Inferior parietal cortex (tissue), 1 donor: ENCODE measurements around the gene WDR35.
"Not testable (repeated sequence)": the region's sequence is repeated elsewhere in the genome, so short reads cannot be mapped to it uniquely, and the experiment has no call there.

Experiments used
- DNase-seq: peaks from one replicate; pipeline ENCODE4 v3.0.0-alpha.2; 2016; ENCODE audit errors: extremely low spot score

The WDR35 gene

DNA sequence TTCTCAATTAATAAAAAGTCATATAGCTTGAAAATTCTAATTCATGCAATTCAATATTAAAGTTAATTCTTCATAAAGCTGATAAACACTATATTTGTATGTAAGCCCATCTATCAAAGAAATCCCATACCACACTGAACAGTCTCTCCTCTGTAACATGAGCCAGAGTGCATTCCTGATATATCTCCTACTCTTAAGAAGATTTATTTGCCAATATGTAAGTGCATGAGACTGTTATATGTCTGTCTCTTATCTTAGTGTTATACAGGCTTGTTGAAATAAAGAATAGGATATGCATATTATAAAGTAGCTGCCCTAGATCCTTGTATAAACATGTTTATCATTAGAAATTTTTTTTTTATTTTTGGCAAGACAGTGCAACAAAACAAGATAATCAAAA is 47.7 kb downstream of the WDR35 start:
- no peak for DNase-seq

DNA sequence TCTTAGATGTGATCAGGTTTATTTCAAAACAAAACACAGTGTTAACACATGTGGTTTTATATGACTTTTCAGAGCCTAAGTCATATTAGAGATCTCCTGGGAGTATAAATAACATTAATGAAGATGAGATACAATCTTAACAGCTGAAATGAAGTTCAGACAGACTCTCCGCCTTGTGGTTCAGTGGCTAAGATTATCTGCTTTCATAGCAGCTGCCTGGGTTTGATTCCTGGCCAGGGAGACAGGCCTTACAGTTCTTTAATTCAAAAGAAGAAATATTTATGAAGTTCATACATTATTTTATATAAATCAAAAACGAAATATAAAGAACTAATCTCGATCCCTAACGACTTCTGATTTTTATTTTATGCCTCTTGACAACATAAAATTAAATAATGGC is 52.9 kb downstream of the WDR35 start:
- DNase-seq, result no peak

DNA sequence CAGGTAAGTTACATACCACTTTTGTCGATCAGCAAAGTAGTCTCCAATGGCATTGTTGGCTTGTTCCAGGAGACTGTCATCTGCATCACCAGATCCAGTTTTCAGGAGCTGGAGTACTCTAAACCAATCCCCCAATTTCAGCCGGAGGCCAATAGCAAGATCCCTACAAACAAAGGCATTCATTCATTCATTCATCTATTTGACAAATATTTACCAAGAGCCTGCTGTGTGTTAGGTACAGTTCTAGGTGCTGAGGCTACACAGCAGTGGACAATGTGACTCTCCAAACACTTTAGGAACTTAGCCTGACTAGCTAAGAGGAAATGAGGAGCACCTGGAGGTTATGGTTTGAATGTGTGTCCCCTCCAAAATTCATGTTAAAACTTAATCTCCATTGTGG is 53.7 kb downstream of the WDR35 start:
- DNase-seq, result no peak

DNA sequence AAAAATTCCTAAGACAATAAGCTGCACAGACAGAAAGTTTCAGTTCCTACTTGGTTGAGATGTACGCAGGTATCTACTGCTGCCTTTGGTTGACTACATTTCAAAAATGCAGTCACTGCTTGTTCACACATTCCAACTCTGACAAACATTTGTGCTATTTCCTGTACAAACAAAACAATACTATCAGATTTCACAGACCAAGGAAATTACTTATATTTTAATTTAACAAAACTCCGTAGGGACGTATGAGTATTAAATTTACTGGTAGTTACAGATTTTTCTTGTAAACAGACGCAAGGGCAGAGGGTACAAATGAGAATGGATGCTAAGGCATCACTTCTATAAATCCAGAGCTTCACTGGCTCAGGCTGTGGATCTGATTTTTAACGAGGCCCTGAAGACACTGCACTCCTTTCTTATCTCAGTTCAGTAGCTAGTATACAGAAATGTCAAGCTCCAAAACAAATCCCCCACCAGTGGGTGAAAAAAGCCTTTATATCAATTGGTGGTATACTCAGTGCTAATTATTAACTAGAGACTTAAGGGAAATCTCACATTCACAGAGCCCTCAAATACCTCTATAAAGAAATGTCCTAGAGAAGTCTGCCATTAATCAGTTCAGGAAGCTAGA is 56.4 kb downstream of the WDR35 start:
- DNase-seq, result no peak

DNA sequence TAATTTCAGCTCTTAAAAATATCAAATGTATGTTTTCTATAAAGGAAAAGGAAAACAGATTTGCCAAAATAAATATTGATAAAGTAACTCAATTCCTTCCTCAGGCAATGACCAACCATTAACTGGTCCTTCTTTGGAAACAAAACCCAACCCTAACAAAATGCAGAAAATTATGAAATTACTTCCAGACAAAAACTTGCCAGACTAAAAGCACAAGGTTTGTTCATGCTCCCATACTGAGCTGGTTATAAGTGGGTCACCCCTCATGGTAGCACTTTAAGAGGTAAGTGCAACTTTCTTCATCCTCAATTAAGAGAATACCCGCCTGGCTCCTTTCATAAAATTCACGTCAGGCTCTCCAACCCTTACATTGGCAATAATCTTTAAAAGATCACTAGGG is 57.0 kb downstream of the WDR35 start:
- no peak for DNase-seq

DNA sequence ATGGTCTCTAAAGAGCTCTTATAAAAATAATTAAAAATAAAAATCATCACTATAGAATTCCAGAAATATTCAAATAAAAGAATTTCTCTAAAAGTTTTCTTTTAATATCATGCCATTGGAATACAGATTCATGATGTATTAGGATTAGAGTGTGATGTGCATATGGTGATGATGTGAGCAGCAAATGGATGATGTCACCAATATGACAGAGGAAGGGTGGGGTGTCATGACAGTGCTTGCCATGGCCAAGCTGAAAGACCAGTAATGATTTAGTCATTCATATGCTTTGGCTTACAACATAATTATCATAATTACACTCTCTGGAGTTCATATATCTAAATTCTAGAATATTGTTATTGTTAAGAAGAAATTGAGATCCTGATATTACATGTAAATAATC is 60.7 kb downstream of the WDR35 start:
- DNase-seq, result no peak

DNA sequence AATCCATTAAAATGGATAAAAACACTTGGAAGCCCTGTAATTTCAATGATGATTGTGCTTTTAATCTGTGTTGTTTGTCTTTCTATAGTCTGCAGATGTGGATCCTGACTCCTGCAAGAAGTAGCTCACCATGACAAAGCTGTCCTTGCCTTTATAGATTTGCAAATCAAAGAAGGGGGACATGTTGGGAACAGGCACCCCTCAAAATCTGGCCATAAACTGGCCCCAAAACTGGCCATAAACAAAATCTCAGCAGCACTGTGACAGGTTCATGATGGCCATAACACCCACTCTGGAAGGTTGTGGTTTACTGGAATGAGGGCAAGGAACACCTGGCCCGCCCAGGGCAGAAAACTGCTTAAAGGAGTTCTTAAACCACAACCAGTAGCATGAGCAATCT is 62.1 kb downstream of the WDR35 start:
- not testable (repeated sequence) for DNase-seq

DNA sequence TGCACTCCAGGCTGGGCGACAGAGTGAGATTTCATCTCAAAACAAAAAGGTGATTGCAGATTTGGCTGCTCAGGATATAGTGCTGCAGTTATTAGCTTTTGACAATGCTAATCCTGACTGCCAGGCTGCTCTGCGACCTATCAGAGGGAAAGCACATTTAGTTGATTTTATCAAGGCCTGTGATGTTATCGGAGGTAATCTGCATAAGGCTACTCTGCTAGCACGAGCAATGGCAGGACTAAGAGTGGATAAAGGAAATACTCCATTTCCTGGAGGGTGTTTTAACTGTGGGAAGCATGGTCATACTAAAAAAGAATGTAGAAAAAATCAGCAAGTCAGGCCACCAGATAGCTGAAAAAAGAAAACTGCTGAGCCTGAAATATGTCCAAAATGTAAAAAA is 65.4 kb downstream of the WDR35 start:
- DNase-seq, result not testable (repeated sequence)

DNA sequence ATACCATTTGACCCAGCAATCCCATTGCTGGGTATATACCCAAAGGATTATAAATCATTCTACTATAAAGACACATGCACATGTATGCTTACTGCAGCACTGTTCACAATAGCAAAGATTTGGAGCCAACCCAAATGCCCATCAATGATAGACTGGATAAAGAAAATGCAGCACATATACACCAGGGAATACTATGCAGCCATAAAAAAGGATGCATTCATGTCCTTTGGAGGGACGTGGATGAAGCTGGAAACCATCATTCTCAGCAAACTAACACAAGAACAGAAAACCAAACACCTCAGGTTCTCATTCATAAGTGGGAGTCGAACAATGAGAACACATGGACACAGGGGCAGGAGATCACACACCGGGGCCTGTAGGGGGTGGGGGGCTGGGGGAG is 67.7 kb downstream of the WDR35 start:
- not testable (repeated sequence) for DNase-seq

DNA sequence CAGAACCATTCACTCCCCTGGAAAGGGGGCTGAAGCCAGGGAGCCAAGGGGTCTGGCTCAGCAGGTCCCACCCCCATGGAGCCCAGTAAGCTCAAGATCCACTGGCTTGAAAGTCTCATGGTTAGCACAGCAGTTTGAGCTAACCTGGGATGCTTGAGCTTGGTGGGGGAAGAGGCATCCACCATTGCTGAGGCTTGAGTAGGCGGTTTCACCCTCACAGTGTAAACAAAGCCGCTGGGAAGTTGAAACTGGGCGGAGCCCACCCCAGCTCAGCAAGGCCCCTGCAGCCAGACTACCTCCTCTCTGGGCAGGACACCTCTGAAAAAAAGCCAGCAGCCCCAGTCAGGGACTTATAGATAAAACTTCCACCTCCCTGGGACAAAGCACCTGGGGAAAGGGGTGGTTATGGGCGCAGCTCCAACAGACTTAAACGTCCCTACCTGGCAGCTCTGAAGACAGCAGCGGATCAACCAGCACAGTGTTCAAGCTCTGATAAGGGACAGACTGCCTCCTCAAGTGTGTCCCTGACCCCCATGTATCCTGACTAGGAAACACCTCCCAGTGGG is 73.4 kb downstream of the WDR35 start:
- DNase-seq, result no peak

DNA sequence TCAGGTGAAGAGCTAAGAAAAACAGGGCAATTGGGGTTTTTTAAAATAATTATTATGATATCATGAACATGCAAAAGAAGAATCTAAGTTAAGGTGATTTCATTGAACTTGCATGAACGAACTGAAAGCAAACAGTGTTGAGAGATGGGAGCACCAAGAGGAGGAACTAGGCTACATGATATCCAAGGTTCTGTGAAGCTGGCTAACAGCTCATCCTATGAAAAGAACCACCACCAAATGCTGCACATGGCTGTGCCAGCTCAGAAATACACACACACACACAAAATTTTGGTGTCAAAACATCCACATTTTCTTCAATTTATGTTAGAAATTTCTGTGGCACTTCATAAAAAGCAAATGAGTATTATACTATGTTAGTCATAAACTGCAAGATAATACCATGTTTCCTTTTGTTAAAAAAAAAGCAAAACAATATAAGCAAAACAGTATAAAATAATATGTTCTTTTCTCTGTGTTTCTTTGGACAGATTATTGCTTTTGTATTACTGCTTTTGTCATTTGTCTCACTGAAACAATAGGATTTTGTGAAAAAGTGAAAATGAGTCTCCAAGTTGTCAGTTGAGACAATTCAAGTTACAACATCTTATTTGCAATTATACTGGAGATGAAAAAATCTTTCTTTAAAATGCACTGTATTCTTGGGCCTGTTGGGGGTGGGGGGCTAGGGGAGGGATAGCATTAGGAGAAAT is 75.5 kb downstream of the WDR35 start:
- DNase-seq, result peak; percentile 13

DNA sequence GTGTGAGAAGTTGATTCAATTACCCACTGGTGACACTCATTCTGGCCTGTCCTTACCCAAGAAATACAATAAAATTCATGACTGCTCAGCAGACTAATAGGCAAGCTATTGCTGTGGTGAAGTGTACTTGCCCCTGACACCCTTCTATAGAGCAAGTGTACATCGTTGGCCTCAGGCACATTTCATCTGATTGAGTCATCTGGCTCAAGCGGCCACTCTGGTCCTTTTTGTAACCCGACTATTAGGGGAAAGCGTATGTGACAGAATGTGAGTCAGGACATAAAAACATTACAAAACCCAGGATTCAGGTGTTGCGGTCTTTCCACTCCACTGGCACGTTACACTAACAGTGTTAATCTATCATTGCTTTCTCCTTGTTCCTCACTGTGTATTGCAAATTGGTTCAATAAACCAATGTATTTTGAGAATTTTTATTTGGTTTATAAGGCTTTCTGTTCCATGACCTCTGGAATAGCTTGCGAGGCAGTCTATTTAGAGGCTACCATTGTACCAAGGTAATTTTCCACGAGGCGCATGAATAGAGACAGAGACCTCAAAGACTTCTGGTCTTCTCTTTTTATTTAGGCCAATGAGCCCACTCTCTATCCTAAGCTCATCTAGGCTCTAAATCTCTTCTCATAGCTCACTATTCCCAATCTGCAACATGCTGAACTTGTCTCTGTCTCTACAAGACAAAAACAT is 77.9 kb downstream of the WDR35 start:
- DNase-seq, result no peak

DNA sequence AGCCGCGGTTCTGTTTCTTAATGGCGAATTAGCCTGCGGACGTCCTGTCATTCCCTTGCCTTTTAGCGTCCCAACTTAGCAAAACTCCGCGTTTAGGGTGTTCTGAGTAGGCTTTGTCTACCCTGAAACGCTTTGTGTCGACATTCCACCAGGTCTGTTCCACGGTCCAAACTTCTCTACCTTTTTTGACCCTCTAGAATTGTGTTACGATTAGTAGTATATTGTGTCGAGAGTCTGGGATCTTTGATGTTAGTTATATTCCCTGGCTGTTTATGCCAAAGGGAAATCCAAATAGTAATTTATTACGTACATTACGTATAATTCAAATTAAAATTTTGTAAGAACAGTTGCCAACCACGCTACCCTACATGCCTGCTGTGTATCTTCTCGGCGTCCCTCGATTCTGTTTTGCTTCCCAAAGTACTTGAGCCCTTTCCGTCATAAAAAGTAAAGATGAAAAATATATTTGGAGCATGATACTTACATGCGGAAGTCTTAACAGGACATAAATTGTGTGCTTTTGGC is 87.6 kb downstream of the WDR35 start:
- no peak for DNase-seq

DNA sequence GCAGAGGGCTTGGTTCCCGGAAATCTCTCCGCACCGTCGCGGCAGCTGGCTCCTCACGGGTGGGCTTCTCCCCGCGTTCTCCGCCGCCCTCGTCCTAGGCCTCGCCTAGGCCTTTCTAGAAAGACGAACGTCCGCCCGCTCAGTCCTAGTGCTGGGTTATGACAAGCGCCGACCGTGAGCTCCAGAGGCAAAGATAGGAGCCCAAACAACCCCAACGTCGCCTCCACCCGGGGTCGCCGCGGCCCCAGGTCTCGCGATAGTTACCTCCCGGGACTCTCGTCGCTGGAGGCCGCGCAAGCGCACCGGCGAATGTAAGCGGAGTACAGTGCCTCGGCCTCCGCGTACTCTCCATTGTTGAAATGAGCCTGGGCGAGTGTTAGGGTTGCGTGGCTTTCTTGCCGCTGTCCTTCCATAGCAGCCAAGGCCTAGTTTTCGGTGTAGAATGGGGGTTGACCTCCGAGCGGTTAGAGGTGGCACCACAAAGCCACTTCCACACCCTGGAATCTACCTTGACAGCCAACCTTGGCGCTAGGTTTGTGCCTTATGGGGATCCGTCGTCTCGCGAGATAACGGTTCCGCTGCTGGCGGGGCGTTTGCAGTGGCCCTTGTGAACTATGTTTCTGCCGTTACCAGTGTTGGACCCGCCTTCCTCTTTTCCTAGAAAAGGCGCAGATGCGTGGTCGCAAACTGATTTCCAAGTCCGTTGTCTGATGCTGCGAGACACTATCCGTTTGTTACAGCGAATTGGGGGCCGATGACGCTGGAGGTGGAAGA is 88.3 kb downstream of the WDR35 start, which contains the start of gene TTC32:
TTC32 (minus strand) TSS at position 542 of the 774 bp plus-strand sequence; CDS start at position 413, 129 bp downstream.
- peak; percentile 95 for DNase-seq

DNA sequence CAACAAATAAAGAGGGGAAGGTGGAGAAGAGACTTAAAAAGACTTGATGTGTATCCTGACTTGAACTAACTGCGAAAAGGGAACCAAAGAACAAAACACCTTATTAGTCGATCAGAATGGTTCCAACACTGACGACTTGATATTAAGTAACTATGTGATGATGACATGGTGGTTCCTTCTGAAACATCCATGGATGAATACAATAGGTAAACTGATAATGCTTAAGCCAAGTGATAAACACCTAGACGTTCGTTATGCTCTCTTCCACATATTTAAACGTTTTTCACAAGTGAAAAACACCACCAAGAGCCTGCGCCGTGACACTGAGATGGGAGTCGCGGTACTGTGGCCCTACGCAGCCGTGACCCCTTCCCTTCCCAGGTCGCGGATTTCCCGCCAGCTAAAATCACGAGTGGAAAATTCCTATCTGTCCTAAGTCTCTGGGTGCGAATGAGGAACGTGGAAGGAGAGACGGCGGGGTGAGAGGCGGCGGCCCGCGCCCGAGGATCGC is 88.9 kb downstream of the WDR35 start:
- DNase-seq, result peak; percentile 27

DNA sequence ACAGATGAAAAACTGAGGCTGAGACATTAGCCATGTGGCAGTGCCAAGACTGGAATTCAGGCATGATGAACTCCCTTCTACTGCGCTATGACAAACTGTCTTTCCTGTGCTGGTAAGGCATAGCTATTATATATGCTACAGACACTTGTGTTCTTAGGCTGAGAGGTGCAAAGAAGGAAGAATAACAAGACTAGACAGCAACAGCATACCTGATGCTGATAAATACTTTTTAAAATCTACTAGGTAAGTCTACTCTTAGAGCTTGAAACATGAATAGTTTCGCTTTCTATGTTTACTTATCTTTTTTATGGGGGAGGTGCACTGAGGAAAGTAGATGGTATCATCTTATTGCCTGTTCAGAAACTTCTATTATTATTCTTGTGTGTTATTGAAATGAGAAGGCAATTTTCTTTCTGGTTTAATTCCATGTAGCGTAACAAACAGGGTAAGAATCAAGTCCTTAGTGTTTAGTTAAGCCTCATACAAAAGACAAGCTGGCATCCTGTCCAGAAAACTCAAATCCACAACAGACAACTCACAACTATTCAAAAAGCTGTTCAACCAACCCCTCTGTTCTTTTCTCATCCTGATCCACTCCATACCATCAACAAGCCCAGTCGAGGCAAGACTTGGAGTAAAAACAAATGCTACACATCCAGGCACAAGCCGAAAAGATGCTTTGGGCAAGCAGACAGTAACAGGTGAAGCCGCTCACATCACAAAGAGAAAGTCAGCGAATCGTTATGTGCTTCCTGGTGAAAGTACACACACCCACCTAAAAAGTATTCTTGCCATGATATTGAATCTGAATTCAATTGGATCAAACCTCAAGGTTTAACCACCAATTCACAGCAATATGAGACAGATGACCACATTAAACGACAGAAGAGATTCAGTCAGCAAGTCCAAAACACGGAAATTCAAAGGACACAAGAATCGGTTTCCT is 89.6 kb downstream of the WDR35 start:
- no peak for DNase-seq

DNA sequence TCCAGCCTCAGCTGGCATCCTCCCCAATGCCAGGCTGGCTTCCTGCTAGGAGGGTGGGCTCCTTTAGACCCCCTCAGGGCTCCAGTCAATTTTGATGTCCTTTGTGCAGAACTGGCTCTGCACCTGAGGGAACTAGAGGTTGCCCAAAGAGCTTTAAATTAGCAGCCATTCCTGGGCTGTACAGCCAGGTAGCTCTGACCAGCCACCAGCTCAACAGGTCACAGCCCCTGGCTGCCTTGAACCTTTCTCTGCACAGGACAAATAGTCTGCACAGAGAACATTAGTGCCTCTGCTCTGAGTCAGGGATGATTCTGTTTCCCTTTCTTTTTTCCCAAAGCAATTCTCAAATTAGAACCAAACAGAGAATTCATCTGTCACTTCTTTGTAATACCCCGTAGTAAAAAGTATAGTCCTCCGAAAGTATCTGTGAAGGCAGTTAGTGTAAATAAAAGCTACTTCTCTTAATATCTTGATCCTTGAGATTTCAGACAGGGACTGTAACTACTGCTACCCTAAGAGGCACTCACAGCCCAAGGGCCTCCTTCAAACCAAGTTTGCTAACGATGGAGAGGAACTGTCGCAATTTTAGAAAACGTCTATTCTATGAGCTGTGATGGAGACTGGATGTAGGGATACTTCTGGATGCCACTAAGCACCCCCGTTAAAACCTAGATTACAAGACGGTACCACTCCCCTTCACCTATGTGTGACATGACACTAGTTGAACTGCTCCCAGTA is 91.1 kb downstream of the WDR35 start:
- DNase-seq, result no peak

DNA sequence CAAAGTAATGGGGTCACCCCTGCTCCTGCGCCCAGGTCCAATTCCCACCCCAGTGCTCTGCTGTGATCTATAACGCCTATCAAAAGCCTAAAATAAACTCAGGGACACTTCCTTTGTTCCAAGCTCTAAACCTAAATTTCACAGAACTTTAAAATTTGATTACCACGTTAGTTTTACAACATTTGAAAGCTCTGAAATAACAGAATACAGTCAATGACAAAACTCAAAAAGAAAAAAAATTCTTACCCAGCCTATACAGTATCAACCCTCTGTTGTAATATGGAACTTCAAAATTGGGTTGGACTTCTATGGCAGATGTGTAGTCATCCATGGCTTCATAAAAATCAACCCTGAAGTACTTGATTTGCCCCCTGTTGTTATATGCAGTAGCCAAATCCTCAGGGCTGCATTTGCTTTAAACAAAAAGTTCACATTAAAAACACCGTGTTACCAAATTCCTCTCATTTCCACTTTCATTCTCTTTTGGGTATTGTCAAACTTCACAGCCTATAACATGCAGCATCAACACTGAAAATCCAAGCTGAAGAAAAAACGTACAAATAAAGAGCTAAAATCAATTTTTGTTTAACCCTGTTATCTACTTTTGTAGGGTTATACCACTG is 92.2 kb downstream of the WDR35 start:
- DNase-seq, result no peak

DNA sequence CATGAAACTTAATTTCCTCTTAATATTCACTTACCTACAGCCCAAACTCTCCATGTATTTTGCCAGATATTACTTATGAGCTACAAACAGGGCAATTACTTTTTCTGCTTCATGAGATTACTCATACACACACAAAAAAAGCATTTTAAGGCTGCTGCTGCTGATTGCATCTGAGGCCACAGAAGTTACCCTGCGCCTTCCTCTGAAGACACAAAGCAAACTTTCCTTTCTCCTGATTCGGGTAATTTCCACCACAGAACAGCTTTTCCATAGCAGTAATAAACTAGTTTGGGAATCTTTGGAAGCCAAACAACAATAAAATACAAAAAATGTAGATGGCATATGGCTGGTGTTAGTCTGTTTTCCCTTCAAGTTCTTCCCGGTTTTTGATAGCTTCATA is 94.4 kb downstream of the WDR35 start:
- no peak for DNase-seq
